Activated CD4-positive, alpha-beta memory T cell treated with anti-CD3 and anti-CD28 coated beads, Interleukin-2, amount 10 ng/mL, durations not matched to agents 7 days and 5 days (primary cell): ENCODE measurements around the gene COL19A1. TPM values are rescaled to one million over a fixed set of nuclear protein-coding genes. Genes with fewer than 3 reads are reported as not detected.

Experiments used
- CTCF ChIA-PET: fragments of 350-600 bp; sonication (Branson Sonifier 250); formaldehyde crosslinking; loops from one replicate; lab custom pipeline; 2021; ENCODE audit warnings: antibody characterized with exemption, inconsistent platforms; lab: Charles Lee
- POLR2A ChIA-PET: fragments of 350-600 bp; sonication (Branson Sonifier 250); formaldehyde crosslinking; loops from one replicate; lab custom pipeline; 2021; ENCODE audit warnings: antibody characterized with exemption; lab: Charles Lee
- DNase-seq: peaks from one replicate; pipeline ENCODE4 v3.0.0-alpha.2; 2020
- H3K27ac Mint-ChIP-seq: one replicate; pipeline ENCODE4 v1.8.0; 2021; ENCODE audit warnings: mild to moderate bottlenecking, mixed read lengths
- H3K27me3 Mint-ChIP-seq: one replicate; pipeline ENCODE4 v1.8.0; 2021; ENCODE audit warnings: mixed read lengths
- H3K36me3 Mint-ChIP-seq: one replicate; pipeline ENCODE4 v1.8.0; 2021; ENCODE audit warnings: low read depth, mixed read lengths
- H3K4me1 Mint-ChIP-seq: one replicate; pipeline ENCODE4 v1.8.0; 2021; ENCODE audit warnings: mixed read lengths
- H3K4me3 Mint-ChIP-seq: one replicate; pipeline ENCODE4 v1.8.0; 2021; ENCODE audit warnings: mild to moderate bottlenecking, mixed read lengths
- H3K9me3 Mint-ChIP-seq: one replicate; pipeline ENCODE4 v1.8.0; 2021; ENCODE audit warnings: mixed read lengths
- total RNA-seq, 2 experiments: library from RNA; stranded (reverse); gene quantifications; one replicate each; pipeline ENCODE4 v1.2.3, GENCODE V29; 2021

Gene COL19A1
- total RNA-seq, 2 experiments from 2014 or later = 0.03 TPM

DNA sequence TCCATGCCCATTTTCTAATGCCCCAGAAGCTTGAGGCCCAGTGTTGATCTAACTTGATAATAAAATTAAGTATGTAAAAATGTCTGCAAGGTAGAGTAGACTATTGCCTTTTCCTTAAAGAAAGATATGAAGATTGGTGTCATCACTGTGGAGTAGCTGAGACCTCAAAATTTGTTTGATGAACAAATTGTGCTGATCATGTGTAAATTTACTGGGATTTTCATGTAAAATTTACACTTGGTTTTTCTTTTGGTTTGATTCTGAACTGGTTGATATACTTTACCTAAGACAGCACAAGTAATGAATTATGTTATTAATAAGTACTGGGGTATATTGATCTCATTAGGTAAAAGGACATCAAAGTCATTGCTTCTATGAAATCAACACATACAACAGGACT, 207.3 kb downstream of the COL19A1 start:
- ChIA-PET POLR2A (no interaction called here), CTCF (no interaction called here)
- Mint-ChIP-seq H3K9me3 (no peaks in the 10 kb centered on the region), H3K27me3 (no peaks in the 10 kb centered on the region), H3K4me1 (no peaks in the 10 kb centered on the region), H3K36me3 (no peaks in the 10 kb centered on the region), H3K4me3 (no peak overlapping the region), H3K27ac (no peak overlapping the region)
- no peak for DNase-seq

GRCh38 chr6:70079241-70079640, 212.9 kb downstream of the COL19A1 start:
- Mint-ChIP-seq H3K27me3 (peaks cover 5% of the 10 kb centered on the region), H3K36me3 (no peaks in the 10 kb centered on the region), H3K9me3 (no peaks in the 10 kb centered on the region), H3K4me3 (no peak overlapping the region), H3K4me1 (no peaks in the 10 kb centered on the region), H3K27ac (no peak overlapping the region)
- CTCF ChIA-PET = no interaction called here
- POLR2A ChIA-PET = no interaction called here
- DNase-seq = no peak

DNA sequence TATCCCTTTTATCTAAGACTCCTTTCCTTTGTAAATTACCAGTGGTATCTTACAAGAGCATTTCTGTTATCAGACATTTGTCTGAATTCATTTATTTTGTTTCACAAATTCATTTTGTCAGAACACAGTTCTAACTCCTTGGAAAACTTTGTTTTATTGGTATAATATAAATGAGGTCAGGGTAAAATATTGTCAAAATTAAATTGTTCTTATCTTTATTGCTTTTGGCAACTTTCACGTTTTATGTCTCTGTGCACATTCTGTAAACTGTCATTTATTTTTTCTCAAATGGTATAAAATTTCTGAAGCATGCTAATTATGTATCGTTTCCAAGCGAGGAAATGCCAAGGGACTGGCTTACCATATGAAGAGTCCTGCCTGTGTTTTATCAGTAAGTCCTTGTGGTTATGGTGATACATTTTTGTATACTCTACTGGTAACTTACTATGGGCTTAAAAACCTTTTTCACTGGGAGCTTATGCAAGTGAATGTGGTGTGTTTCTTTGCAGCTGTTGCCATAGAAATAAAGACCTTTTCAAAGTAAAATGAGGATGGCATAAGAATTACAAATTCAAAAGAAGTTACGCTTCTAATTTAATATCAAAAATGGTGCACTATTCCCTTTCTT, 214.2 kb downstream of the COL19A1 start:
- no peak overlapping the region for H3K4me3 Mint-ChIP-seq
- H3K4me1 Mint-ChIP-seq = no peaks in the 10 kb centered on the region
- H3K27ac Mint-ChIP-seq = no peak overlapping the region
- no peaks in the 10 kb centered on the region for H3K9me3 Mint-ChIP-seq
- POLR2A ChIA-PET = no interaction called here
- DNase-seq = no peak
- no peaks in the 10 kb centered on the region for H3K36me3 Mint-ChIP-seq
- H3K27me3 Mint-ChIP-seq = peaks cover 5% of the 10 kb centered on the region
- CTCF ChIA-PET = no interaction called here

GRCh38 chr6:70082830-70083229, 216.5 kb downstream of the COL19A1 start:
- POLR2A ChIA-PET = no interaction called here
- Mint-ChIP-seq H3K9me3 (no peaks in the 10 kb centered on the region), H3K4me1 (no peaks in the 10 kb centered on the region), H3K27ac (no peak overlapping the region), H3K27me3 (peaks cover 9% of the 10 kb centered on the region), H3K36me3 (no peaks in the 10 kb centered on the region), H3K4me3 (no peak overlapping the region)
- no peak for DNase-seq
- CTCF ChIA-PET = no interaction called here

GRCh38 chr6:70086806-70087205, 220.4 kb downstream of the COL19A1 start:
- no peaks in the 10 kb centered on the region for H3K4me1 Mint-ChIP-seq
- H3K27me3 Mint-ChIP-seq = peaks cover 9% of the 10 kb centered on the region
- no peak overlapping the region for H3K27ac Mint-ChIP-seq
- H3K9me3 Mint-ChIP-seq = no peaks in the 10 kb centered on the region
- H3K36me3 Mint-ChIP-seq = no peaks in the 10 kb centered on the region
- ChIA-PET POLR2A (no interaction called here), CTCF (no interaction called here)
- no peak overlapping the region for H3K4me3 Mint-ChIP-seq
- DNase-seq = no peak

DNA sequence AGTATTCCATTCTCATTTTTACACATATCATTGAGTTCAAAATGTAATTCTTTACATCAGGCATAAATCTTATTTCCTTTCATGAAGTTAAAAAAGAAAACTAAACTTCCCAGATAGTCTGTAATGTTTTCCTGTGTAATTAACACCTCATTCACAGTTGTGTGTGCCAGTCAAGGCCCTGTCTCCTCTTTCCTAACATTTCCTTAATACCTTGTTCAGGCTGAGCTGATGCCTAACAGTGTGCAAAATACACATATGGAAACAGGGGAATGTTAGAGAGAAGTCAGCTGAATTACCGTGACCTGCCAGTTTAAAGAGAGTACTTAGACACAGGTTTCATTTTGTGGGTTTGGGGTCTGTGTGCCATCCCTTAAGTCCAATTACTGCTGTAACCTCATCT, 227.8 kb downstream of the COL19A1 start:
- H3K27me3 Mint-ChIP-seq = peaks cover 3% of the 10 kb centered on the region
- DNase-seq = no peak
- H3K9me3 Mint-ChIP-seq = no peaks in the 10 kb centered on the region
- no peak overlapping the region for H3K4me3 Mint-ChIP-seq
- CTCF ChIA-PET = no interaction called here
- H3K27ac Mint-ChIP-seq = no peak overlapping the region
- H3K4me1 Mint-ChIP-seq = no peaks in the 10 kb centered on the region
- POLR2A ChIA-PET = no interaction called here
- H3K36me3 Mint-ChIP-seq = no peaks in the 10 kb centered on the region

DNA sequence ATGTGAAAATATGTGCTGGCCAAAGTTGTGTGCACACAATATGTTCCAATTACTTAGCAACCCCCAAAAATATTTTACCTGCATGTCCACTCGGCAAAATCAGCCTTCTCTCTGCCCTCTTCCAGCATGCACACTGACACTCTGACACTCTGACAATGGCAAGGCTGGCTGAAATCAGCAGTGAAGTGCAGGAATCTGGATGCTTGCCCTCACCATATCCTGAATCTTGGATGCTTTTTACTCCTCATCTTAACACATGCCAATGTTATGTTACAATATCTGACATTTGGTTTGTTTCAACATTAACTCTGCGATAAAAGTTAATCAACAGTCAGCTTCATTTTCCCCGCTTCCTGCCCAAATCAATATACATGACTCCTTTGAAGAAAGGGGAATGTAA, 233.4 kb downstream of the COL19A1 start:
- Mint-ChIP-seq H3K9me3 (no peaks in the 10 kb centered on the region), H3K36me3 (no peaks in the 10 kb centered on the region), H3K4me1 (no peaks in the 10 kb centered on the region), H3K27ac (no peak overlapping the region), H3K27me3 (peaks cover 7% of the 10 kb centered on the region), H3K4me3 (no peak overlapping the region)
- ChIA-PET CTCF (no interaction called here), POLR2A (no interaction called here)
- no peak for DNase-seq

- CTCF ChIA-PET = no interaction called here
- Mint-ChIP-seq H3K27me3 (peaks cover 12% of the 10 kb centered on the region), H3K27ac (no peak overlapping the region), H3K36me3 (no peaks in the 10 kb centered on the region), H3K4me1 (no peaks in the 10 kb centered on the region), H3K9me3 (no peaks in the 10 kb centered on the region), H3K4me3 (no peak overlapping the region)
- no peak for DNase-seq
- POLR2A ChIA-PET = no interaction called here
These were observed 237.4 kb downstream of the COL19A1 start for GRCh38 chr6:70103798-70104197.

- no peaks in the 10 kb centered on the region for H3K4me1 Mint-ChIP-seq
- POLR2A ChIA-PET = no interaction called here
- DNase-seq = no peak
- CTCF ChIA-PET = interaction anchor here (0.7 to 1.6 kb wide), 6 partner anchors 272 to 1471 kb away, joined by 4 to 6 read pairs (median 4); no protein-coding TSS in a partner anchor
- H3K9me3 Mint-ChIP-seq = no peaks in the 10 kb centered on the region
- peaks cover 21% of the 10 kb centered on the region for H3K27me3 Mint-ChIP-seq
- H3K27ac Mint-ChIP-seq = no peak overlapping the region
- H3K36me3 Mint-ChIP-seq = no peaks in the 10 kb centered on the region
- H3K4me3 Mint-ChIP-seq = no peak overlapping the region
These were observed 241.7 kb downstream of the COL19A1 start for GRCh38 chr6:70107852-70108629.

GRCh38 chr6:70110126-70111022, 244.0 kb downstream of the COL19A1 start:
- CTCF ChIA-PET = no interaction called here
- Mint-ChIP-seq H3K4me3 (no peak overlapping the region), H3K4me1 (no peaks in the 10 kb centered on the region), H3K36me3 (no peaks in the 10 kb centered on the region), H3K27me3 (peaks cover 26% of the 10 kb centered on the region), H3K27ac (no peak overlapping the region), H3K9me3 (no peaks in the 10 kb centered on the region)
- DNase-seq = no peak
- POLR2A ChIA-PET = no interaction called here

DNA sequence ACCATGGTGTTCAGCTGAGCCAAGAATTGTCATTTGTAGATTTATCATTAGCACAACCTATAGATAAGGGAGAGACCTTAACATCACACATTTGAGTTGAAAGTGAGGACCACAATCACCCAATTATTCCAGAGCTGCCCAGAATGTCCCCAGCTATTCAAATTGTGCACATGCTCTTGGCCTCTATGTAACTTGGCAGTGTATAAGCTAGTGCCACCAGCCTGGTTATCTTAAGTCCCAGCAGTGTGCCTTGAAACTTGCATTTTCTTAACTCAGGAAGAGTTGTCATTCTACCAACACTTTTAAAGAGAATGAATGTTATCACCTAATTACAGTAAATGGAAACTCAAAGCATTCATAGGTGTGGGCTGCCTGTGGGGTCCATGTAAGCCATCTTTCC, 245.4 kb downstream of the COL19A1 start:
- CTCF ChIA-PET = interaction anchor here (0.6 kb wide), 1 partner anchor 13 kb away, joined by 3 read pairs; no protein-coding TSS in a partner anchor
- POLR2A ChIA-PET = no interaction called here
- H3K9me3 Mint-ChIP-seq = no peaks in the 10 kb centered on the region
- H3K36me3 Mint-ChIP-seq = no peaks in the 10 kb centered on the region
- no peak overlapping the region for H3K4me3 Mint-ChIP-seq
- peaks cover 26% of the 10 kb centered on the region for H3K27me3 Mint-ChIP-seq
- no peak overlapping the region for H3K27ac Mint-ChIP-seq
- DNase-seq = no peak
- no peaks in the 10 kb centered on the region for H3K4me1 Mint-ChIP-seq

DNA sequence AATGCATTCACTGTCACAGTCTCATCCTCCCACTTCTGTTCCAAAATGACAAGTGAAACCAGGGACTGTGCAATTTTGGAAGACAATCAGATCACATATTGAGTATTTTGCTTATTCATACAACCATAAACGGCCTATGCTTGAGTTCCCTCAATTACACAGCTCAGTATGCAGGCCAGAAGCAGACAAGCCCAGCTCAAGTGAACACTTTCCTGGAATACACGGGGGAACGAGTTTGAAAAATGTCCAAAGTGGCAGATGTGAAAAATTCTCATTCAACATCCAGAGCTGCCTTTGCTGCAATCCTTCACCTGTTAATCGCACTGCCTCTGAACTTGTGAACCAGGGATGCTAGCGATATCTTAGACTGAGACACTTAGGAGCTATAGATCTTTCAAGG, 246.4 kb downstream of the COL19A1 start:
- no peak for DNase-seq
- no peaks in the 10 kb centered on the region for H3K36me3 Mint-ChIP-seq
- ChIA-PET CTCF (no interaction called here), POLR2A (interaction anchor here (0.6 kb wide), 1 partner anchor 771 kb away, joined by 3 read pairs; no protein-coding TSS in a partner anchor)
- no peaks in the 10 kb centered on the region for H3K9me3 Mint-ChIP-seq
- H3K4me1 Mint-ChIP-seq = no peaks in the 10 kb centered on the region
- peaks cover 23% of the 10 kb centered on the region for H3K27me3 Mint-ChIP-seq
- H3K4me3 Mint-ChIP-seq = no peak overlapping the region
- H3K27ac Mint-ChIP-seq = no peak overlapping the region

DNA sequence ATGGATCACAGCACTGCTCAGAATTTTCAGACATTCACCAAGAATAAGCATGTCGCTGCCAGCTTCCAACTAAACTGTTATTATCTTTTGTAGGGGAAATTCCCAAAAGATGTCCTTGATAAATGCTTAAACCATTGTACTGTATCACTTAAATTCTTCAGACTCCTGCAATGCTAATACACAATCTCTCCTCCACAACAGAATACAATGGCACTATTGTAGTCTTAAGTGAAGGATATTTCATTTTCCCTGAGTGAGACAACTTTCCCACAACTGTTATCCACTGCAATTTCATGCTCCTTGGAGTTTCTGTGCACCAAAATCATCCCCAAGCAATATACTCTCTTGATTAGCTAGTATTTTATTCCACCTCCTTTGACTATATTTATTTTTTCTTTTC, 246.8 kb downstream of the COL19A1 start:
- no peaks in the 10 kb centered on the region for H3K36me3 Mint-ChIP-seq
- peaks cover 21% of the 10 kb centered on the region for H3K27me3 Mint-ChIP-seq
- H3K9me3 Mint-ChIP-seq = no peaks in the 10 kb centered on the region
- H3K4me3 Mint-ChIP-seq = no peak overlapping the region
- no peak overlapping the region for H3K27ac Mint-ChIP-seq
- ChIA-PET POLR2A (no interaction called here), CTCF (no interaction called here)
- H3K4me1 Mint-ChIP-seq = no peaks in the 10 kb centered on the region
- DNase-seq = no peak
